Right cardiac atrium (tissue), 5 donors: ENCODE data around the gene AGMO. TPM values are rescaled to one million over a fixed set of nuclear protein-coding genes. Genes with fewer than 3 reads are reported as not detected.

Source experiments
- ATAC-seq, 2 donors: fragments of 200-7000 bp; cut with Tn5 transposase; one replicate each; pipeline versions ENCODE4 v1.8.0 to v1.9.1; 2020; ENCODE audit warnings: moderate library complexity in 2 of 2, mild to moderate bottlenecking in 1 of 2
- DNase-seq, 3 donors: peaks; one replicate each; pipeline ENCODE4 v3.0.0-alpha.2; 2020
- H3K27ac ChIP-seq: one replicate; pipeline ENCODE4 v1.5.1; 2013; ENCODE audit warnings: mild to moderate bottlenecking, low read length, control low read depth, moderate library complexity
- H3K27me3 ChIP-seq: one replicate; pipeline ENCODE4 v1.6.1; 2013; ENCODE audit not compliant: control insufficient read depth, insufficient read depth
- H3K4me1 ChIP-seq: one replicate; pipeline ENCODE4 v1.6.1; 2013; ENCODE audit warnings: low read length; ENCODE audit not compliant: control insufficient read depth, insufficient read depth
- H3K4me3 ChIP-seq: one replicate; pipeline ENCODE4 v1.5.1; 2013; ENCODE audit warnings: low read length, control low read depth
- H3K9me3 ChIP-seq: one replicate; pipeline ENCODE4 v1.6.1; 2013; ENCODE audit warnings: low read length; ENCODE audit not compliant: control insufficient read depth
- WGBS: extraction: QIAGEN DNeasy Blood & Tissue Kit; methylation state at CpG from one replicate; pipeline ENCODE4 v1.1.7; 2013; 5-methylcytosine and 5-hydroxymethylcytosine counted together
- intact Hi-C, 4 donors: fragments of 100-400 bp; cut with DNase I; formaldehyde crosslinking; loops; one replicate each; pipeline versions ENCODE4 v1.11.0 to v1.14.0; 2022 to 2023
- polyA plus RNA-seq: library from polyadenylated mRNA; stranded (reverse); fragments of 200-250 nt; gene quantifications from one replicate; pipeline ENCODE4 v1.2.3, GENCODE V29; 2013
- total RNA-seq, 4 donors: library from RNA; stranded (reverse); fragmentation: NEBNext Ultra II Directional; extraction: Animal tissue kit (Norgen Biotek cat#: 25700); gene quantifications; one replicate each; pipeline ENCODE4 v1.2.1, GENCODE V29; 2021
- donor health status: healthy with polysubstance abuse.
- donor health status: DM: no; HTN: yes; CAD: no.
- donor health status: DM: no; HTN: no; CAD: no.
- donor health status: DM: no; HTN: yes; CAD: no; lungs with severe emphysema.
- donor health status: DM: yes; HTN: yes; CAD: no.

Gene AGMO
- total and polyA plus RNA-seq, 5 donors: 0.15 to 0.29 TPM; not detected in 3

DNA sequence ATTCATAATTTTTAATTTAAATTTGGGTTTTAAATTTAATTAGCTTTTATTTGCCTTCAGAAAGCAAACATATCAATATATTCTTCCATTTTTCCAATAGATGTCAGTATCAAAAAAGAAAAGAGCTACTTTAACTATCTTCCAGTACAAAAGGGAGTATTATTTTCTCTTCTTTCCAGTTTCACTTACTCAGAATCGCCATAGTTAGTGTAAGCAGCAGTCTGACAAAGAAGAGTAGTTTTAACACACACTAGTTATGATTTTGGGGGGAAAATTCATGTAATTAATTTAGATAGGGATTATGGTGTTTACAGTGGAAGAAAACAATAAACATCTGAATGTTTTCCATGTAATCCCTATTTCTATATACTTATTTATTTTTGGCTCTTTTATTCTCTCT lies 386.7 kb downstream of the AGMO start:
- no peak overlapping the region for H3K4me3 ChIP-seq
- no peak overlapping the region for H3K27ac ChIP-seq
- H3K4me1 ChIP-seq: no peaks in the 10 kb centered on the region
- no peaks in the 10 kb centered on the region for H3K9me3 ChIP-seq
- no peaks in the 10 kb centered on the region for H3K27me3 ChIP-seq
- no peak for ATAC-seq
- 59% methylated on average over 1 of the region's 1 CpG for WGBS
- intact Hi-C loops: no loop called here
- no peak for DNase-seq

DNA sequence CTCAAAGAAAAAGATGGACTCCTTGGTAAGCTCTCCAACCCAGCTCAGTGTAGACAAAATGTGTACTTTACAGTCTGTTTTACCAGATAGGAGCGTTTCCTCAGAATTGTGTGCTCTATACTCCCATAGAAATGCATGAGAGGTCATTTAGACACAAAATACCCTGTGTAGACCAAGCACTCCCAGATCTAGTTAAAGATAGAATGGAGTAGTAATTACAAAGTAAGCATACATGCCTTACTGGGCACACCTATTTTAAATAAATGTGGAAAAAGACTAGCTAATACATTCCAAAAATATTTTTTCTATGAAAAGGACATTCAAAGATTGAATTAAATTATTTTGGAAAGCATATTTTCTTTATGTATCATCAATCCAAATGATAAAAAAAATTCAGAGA lies 387.3 kb downstream of the AGMO start:
- H3K4me3 ChIP-seq: no peak overlapping the region
- no peak overlapping the region for H3K27ac ChIP-seq
- no peaks in the 10 kb centered on the region for H3K27me3 ChIP-seq
- intact Hi-C loops: no loop called here
- DNase-seq (no peak), ATAC-seq (no peak)
- 61% methylated on average over 1 of the region's 1 CpG for WGBS
- no peaks in the 10 kb centered on the region for H3K9me3 ChIP-seq
- no peaks in the 10 kb centered on the region for H3K4me1 ChIP-seq

DNA sequence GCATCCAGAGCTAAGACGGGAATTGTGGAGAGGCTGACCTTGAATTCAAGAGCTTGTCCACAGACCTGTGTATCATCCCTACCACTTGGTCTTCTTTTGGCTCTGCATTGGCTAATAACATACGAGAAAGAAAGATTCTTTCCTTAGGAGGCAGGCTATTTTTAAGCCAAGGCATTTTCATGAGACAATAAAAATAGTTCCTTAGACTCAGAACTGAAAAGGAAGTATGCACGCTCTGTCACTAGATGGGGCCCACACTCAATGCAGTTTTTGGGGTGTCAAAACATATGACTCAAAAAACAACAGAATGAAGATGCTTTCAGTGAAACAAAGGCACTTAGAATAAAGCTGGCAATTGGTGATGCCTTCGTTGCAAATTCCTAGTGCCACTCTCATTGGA lies 393.3 kb downstream of the AGMO start:
- H3K4me3 ChIP-seq: no peak overlapping the region
- H3K4me1 ChIP-seq: no peaks in the 10 kb centered on the region
- ATAC-seq: no peak
- no peaks in the 10 kb centered on the region for H3K9me3 ChIP-seq
- DNase-seq: no peak
- H3K27me3 ChIP-seq: no peaks in the 10 kb centered on the region
- no peak overlapping the region for H3K27ac ChIP-seq
- 61% methylated on average over 4 of the region's 4 CpGs for WGBS
- intact Hi-C loops: no loop called here

DNA sequence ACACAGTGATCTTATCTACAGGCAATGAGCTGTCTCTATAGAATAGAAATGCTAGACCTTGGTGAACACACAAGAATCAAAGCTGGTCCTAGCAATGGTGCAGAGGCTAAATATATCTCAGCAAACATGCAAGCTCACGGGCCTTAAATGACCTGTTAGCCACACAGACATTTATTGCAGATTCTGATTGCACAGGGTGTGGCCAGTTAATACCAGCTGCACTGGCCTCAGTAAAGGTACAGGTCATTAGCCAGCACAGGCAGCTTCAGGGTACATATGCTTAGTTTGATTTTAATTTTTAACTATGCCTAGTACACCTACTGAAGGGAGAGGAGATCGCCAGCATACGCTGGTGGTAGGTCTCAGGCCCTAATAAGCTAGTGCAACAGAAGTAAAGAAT lies 393.9 kb downstream of the AGMO start:
- WGBS: 91% methylated on average over 3 of the region's 3 CpGs
- Histone ChIP-seq H3K9me3 (no peaks in the 10 kb centered on the region), H3K4me1 (no peaks in the 10 kb centered on the region), H3K27me3 (no peaks in the 10 kb centered on the region), H3K27ac (no peak overlapping the region), H3K4me3 (no peak overlapping the region)
- DNase-seq (no peak), ATAC-seq (no peak)
- intact Hi-C loops: no loop called here

DNA sequence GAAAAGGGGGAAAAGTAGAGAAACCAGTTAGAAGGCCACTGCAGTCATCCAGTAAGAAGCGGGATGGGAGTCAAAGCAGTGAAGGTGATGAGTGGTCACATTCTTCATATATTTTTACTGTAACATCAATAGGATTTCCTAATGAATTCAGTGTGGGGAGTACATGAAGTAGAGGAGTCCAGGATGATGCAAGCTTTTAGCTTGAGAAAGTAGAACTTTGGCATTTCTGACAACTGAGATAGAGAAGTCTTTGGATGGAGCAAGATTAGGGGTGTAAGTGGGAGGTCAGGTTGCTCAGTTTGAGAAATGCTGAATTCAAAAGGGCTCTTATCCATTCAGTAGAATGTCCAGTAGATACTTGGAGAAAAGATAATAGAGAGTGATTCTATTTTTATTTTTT lies 395.2 kb downstream of the AGMO start:
- Histone ChIP-seq H3K27ac (no peak overlapping the region), H3K4me1 (no peaks in the 10 kb centered on the region), H3K27me3 (no peaks in the 10 kb centered on the region), H3K4me3 (no peak overlapping the region), H3K9me3 (no peaks in the 10 kb centered on the region)
- whole genome bisulfite sequencing: 89% methylated on average over 1 of the region's 1 CpG
- intact Hi-C loops: no loop called here
- ATAC-seq (no peak), DNase-seq (no peak)

DNA sequence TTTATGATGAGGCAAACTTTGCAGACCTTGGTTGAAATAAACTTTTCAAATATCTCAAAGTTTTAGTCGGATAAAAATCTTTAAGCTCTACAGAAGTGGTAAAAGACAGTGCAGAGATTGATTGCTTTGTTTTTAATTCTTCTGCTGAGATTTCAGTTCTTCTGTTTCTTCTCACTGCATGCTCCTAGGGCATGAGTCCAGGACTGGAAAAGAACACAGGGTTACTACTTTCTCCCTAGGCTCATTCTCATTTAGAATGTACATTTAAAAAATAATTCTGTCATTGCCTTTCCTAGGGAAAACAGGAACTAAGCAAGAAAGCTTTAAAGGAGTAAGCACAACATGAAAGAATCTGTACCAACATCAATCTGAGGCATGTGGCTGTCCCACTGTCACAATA lies 402.6 kb downstream of the AGMO start:
- H3K4me3 ChIP-seq: no peak overlapping the region
- ATAC-seq (no peak), DNase-seq (no peak)
- H3K27ac ChIP-seq: no peak overlapping the region
- no peaks in the 10 kb centered on the region for H3K9me3 ChIP-seq
- no peaks in the 10 kb centered on the region for H3K27me3 ChIP-seq
- intact Hi-C loops: no loop called here
- WGBS: 36% methylated on average over 1 of the region's 1 CpG
- H3K4me1 ChIP-seq: no peaks in the 10 kb centered on the region

DNA sequence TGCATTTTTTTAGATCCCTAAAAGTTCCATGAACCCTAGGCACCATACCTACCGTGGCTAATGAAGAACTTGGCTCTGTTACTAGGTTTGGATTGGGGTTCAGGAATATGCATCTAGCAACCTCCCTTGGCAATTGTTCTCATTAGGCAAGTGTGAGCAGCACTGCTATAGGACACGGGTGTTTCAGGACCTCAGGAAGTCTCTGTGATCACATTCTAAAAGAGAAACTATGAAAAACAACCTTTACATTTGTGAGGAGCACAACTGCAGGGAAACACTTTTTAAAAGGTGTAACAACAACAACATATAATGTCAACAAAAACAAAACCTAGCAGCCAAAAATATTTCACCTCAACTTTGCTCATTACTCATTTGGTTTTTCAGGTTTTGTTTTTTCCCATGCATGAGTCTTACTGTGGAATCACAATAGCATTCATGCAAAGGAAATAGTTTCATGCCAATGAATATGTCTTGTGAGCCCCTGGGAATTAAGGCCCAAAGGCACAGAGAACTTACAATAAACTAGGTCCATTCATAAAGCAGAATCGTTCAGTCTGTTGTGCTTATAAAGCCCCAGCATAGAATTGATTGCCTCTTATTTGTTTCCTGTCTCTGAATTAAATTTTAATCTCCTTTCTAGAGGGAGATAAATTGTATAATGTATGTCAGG lies 403.5 kb downstream of the AGMO start:
- intact Hi-C loops: no loop called here
- Histone ChIP-seq H3K4me3 (no peak overlapping the region), H3K9me3 (no peaks in the 10 kb centered on the region), H3K4me1 (no peaks in the 10 kb centered on the region), H3K27ac (no peak overlapping the region), H3K27me3 (no peaks in the 10 kb centered on the region)
- DNase-seq: no peak
- 39% methylated on average over 3 of the region's 3 CpGs for WGBS
- ATAC-seq: no peak

Other genes with a start within 250 kb of the AGMO start
- gene MEOX2, start 124.7 kb upstream of the AGMO start, total RNA-seq: 1 to 10 TPM; 3.1 to 8.4 (median 5.8) TPM
- 7.3 TPM for gene MEOX2, start 124.7 kb upstream of the AGMO start, polyA plus RNA-seq